Measurements from ENCODE around the gene UACA. TPM values are rescaled to one million over a fixed set of nuclear protein-coding genes. Genes with fewer than 3 reads are reported as not detected.
A peak's percentile ranks its signal among the peaks of the same experiment; 100 is the strongest.

UACA gene
- total RNA-seq, 1 donor: 161 TPM

GRCh38 chr15:70799667-70800450 is 36.5 kb upstream of the UACA start:
- Histone ChIP-seq H3K36me3 (ENCODE audit: insufficient read depth, low read length) (no peaks in the 10 kb centered on the region), H3K4me3 (ENCODE audit: insufficient read depth, low read length) (no peak overlapping the region), H2AFZ (ENCODE audit: low read length) (no peak overlapping the region), H3K27ac (ENCODE audit: low read depth, low read length) (peak overlapping the region; percentile 89), H4K20me1 (ENCODE audit: insufficient read depth, low read length) (no peaks in the 10 kb centered on the region), H3K4me1 (ENCODE audit: insufficient read depth, low read length) (peaks cover 63% of the 10 kb centered on the region), H3K4me2 (ENCODE audit: insufficient read depth, low read length) (peak overlapping the region; percentile 57), H3K27me3 (ENCODE audit: insufficient read depth, low read length) (no peaks in the 10 kb centered on the region), H3K9me3 (ENCODE audit: low read depth, low read length) (no peaks in the 10 kb centered on the region), H3K79me2 (ENCODE audit: insufficient read depth, low read length) (no peaks in the 10 kb centered on the region)
- no peak for TF ChIP-seq CTCF (IDR thresholded peaks at IDR 0.05; ENCODE audit: extremely low read depth, low read depth, low read length)
- DNase-seq (ENCODE audit: insufficient read length, low spot score, missing footprints): peak; percentile 90

- no peak for DNase-seq (ENCODE audit: insufficient read length, low spot score, missing footprints)
- Histone ChIP-seq H3K27ac (ENCODE audit: low read depth, low read length) (no peak overlapping the region), H2AFZ (ENCODE audit: low read length) (no peak overlapping the region), H3K4me2 (ENCODE audit: insufficient read depth, low read length) (no peak overlapping the region), H3K79me2 (ENCODE audit: insufficient read depth, low read length) (peaks cover 5% of the 10 kb centered on the region), H3K4me1 (ENCODE audit: insufficient read depth, low read length) (peaks cover 80% of the 10 kb centered on the region), H3K36me3 (ENCODE audit: insufficient read depth, low read length) (no peaks in the 10 kb centered on the region), H3K9me3 (ENCODE audit: low read depth, low read length) (no peaks in the 10 kb centered on the region), H3K4me3 (ENCODE audit: insufficient read depth, low read length) (no peak overlapping the region), H4K20me1 (ENCODE audit: insufficient read depth, low read length) (no peaks in the 10 kb centered on the region), H3K27me3 (ENCODE audit: insufficient read depth, low read length) (no peaks in the 10 kb centered on the region)
- TF ChIP-seq CTCF (IDR thresholded peaks at IDR 0.05; ENCODE audit: extremely low read depth, low read depth, low read length): no peak
These were observed 34.1 kb upstream of the UACA start for GRCh38 chr15:70797464-70797863.

GRCh38 chr15:70796516-70797310 is 33.4 kb upstream of the UACA start:
- Histone ChIP-seq H4K20me1 (ENCODE audit: insufficient read depth, low read length) (no peaks in the 10 kb centered on the region), H3K27ac (ENCODE audit: low read depth, low read length) (peak overlapping the region; percentile 95), H3K36me3 (ENCODE audit: insufficient read depth, low read length) (no peaks in the 10 kb centered on the region), H3K4me2 (ENCODE audit: insufficient read depth, low read length) (no peak overlapping the region), H3K79me2 (ENCODE audit: insufficient read depth, low read length) (peaks cover 5% of the 10 kb centered on the region), H3K27me3 (ENCODE audit: insufficient read depth, low read length) (no peaks in the 10 kb centered on the region), H2AFZ (ENCODE audit: low read length) (peak overlapping the region; percentile 56), H3K4me1 (ENCODE audit: insufficient read depth, low read length) (peaks cover 83% of the 10 kb centered on the region), H3K4me3 (ENCODE audit: insufficient read depth, low read length) (no peak overlapping the region), H3K9me3 (ENCODE audit: low read depth, low read length) (no peaks in the 10 kb centered on the region)
- TF ChIP-seq CTCF (IDR thresholded peaks at IDR 0.05; ENCODE audit: extremely low read depth, low read depth, low read length): no peak
- no peak for DNase-seq (ENCODE audit: insufficient read length, low spot score, missing footprints)

GRCh38 chr15:70795311-70795665 is 31.9 kb upstream of the UACA start:
- peak overlapping the region; percentile 95 for H3K27ac ChIP-seq (ENCODE audit: low read depth, low read length)
- H3K79me2 ChIP-seq (ENCODE audit: insufficient read depth, low read length): peaks cover 5% of the 10 kb centered on the region
- H3K4me1 ChIP-seq (ENCODE audit: insufficient read depth, low read length): peaks cover 74% of the 10 kb centered on the region
- H3K36me3 ChIP-seq (ENCODE audit: insufficient read depth, low read length): no peaks in the 10 kb centered on the region
- H2AFZ ChIP-seq (ENCODE audit: low read length): no peak overlapping the region
- H3K4me3 ChIP-seq (ENCODE audit: insufficient read depth, low read length): peak overlapping the region; percentile 32
- no peaks in the 10 kb centered on the region for H3K27me3 ChIP-seq (ENCODE audit: insufficient read depth, low read length)
- no peaks in the 10 kb centered on the region for H3K9me3 ChIP-seq (ENCODE audit: low read depth, low read length)
- TF ChIP-seq CTCF (IDR thresholded peaks at IDR 0.05; ENCODE audit: extremely low read depth, low read depth, low read length): no peak
- DNase-seq (ENCODE audit: insufficient read length, low spot score, missing footprints): peak; percentile 87
- peak overlapping the region; percentile 69 for H3K4me2 ChIP-seq (ENCODE audit: insufficient read depth, low read length)
- H4K20me1 ChIP-seq (ENCODE audit: insufficient read depth, low read length): no peaks in the 10 kb centered on the region
